HepG2 (cell line): ENCODE results near the gene PROCR. TPM values are rescaled to one million over a fixed set of nuclear protein-coding genes. Genes with fewer than 3 reads are reported as not detected.

Experiments
- ADNP ChIP-seq: sonication (generic); formaldehyde crosslinking; IDR thresholded peaks from 2 replicates; pipeline ENCODE4 v1.4.0; 2020; ENCODE audit warnings: missing genetic modification reagents
- AGO2 ChIP-seq: fragments of 200-400 bp; formaldehyde crosslinking; optimal IDR thresholded peaks from 2 replicates; pipeline ENCODE3; 2017; ENCODE audit warnings: mild to moderate bottlenecking, low read depth, low read length, moderate library complexity
- ERF ChIP-seq: IDR thresholded peaks from 2 replicates; pipeline ENCODE4 v1.6.1; 2018; ENCODE audit warnings: missing biosample characterization, missing genetic modification reagents
- HES4 ChIP-seq: sonication (generic); formaldehyde crosslinking; IDR thresholded peaks from 2 replicates; pipeline ENCODE4 v1.9.0; 2021; ENCODE audit warnings: mild to moderate bottlenecking, missing genetic modification reagents, borderline replicate concordance
- HNRNPK ChIP-seq: fragments of 200-400 bp; formaldehyde crosslinking; IDR thresholded peaks from 2 replicates; pipeline ENCODE4 v1.6.1; 2018; ENCODE audit warnings: low read length, low read depth, moderate library complexity, mild to moderate bottlenecking; ENCODE audit not compliant: poor library complexity, severe bottlenecking
- JUND ChIP-seq: sonication (generic); formaldehyde crosslinking; IDR thresholded peaks from 2 replicates; pipeline ENCODE4 v1.8.0; 2022; ENCODE audit warnings: mild to moderate bottlenecking, missing genetic modification reagents
- SALL1 ChIP-seq: sonication (generic); formaldehyde crosslinking; IDR thresholded peaks from 2 replicates; pipeline ENCODE4 v1.8.0; 2022; ENCODE audit warnings: mild to moderate bottlenecking, missing genetic modification reagents
- SCMH1 ChIP-seq: sonication (generic); formaldehyde crosslinking; IDR thresholded peaks from 2 replicates; pipeline ENCODE4 v1.9.0; 2021; ENCODE audit warnings: missing genetic modification reagents, mild to moderate bottlenecking, borderline replicate concordance
- SP1 ChIP-seq, 2 experiments: fragments of 450-650 bp in 1 of 2; sonication (generic) in 1 of 2; formaldehyde crosslinking in 1 of 2; IDR thresholded peaks; 2 replicates each; pipeline versions ENCODE4 v1.4.0 to v1.6.1; 2016 to 2020; ENCODE audit warnings: missing genetic modification reagents in 1 of 2
- TMF1 ChIP-seq: sonication (generic); formaldehyde crosslinking; IDR thresholded peaks from 2 replicates; pipeline ENCODE4 v1.8.1; 2022; ENCODE audit warnings: low read depth, missing genetic modification reagents
- XRCC5 ChIP-seq: fragments of 200-400 bp; formaldehyde crosslinking; optimal IDR thresholded peaks from 2 replicates; pipeline ENCODE3; 2017; ENCODE audit warnings: mild to moderate bottlenecking, low read length
- ZBTB7B ChIP-seq: sonication (generic); formaldehyde crosslinking; IDR thresholded peaks from 2 replicates; pipeline ENCODE4 v1.4.0; 2020; ENCODE audit warnings: missing genetic modification reagents
- ZNF180 ChIP-seq: sonication (generic); formaldehyde crosslinking; IDR thresholded peaks from 2 replicates; pipeline ENCODE4 v1.4.0; 2020; ENCODE audit warnings: low read depth, missing genetic modification reagents, borderline replicate concordance
- ZNF3 ChIP-seq: IDR thresholded peaks from 2 replicates; pipeline ENCODE4 v1.7.0; 2017; ENCODE audit warnings: inconsistent platforms
- ZNF883 ChIP-seq: sonication (generic); formaldehyde crosslinking; IDR thresholded peaks from 2 replicates; pipeline ENCODE4 v1.5.1; 2020; ENCODE audit warnings: mild to moderate bottlenecking, missing genetic modification reagents; ENCODE audit errors: not compliant biosample characterization
- polyA plus RNA-seq, 8 experiments: library from polyadenylated mRNA; depleted of rRNA in 3 of 8; stranded (reverse) in 7 of 8; unstranded in 1 of 8; fragments of >200 nt; fragmentation: Illumina TruSeq in 4 of 8; extraction: Trizol in 4 of 8; gene quantifications; 2 replicates each; pipeline versions ENCODE4 v1.2.1 to v1.2.3, GENCODE V29; 2011 to 2016; ENCODE audit warnings: low read depth in 4 of 8, missing spikeins in 1 of 8, mixed read lengths in 1 of 8; ENCODE audit not compliant: insufficient read depth in 1 of 8
- total RNA-seq, 5 experiments: library from RNA; depleted of rRNA; stranded (reverse); fragments of >200 nt; fragmentation: Illumina TruSeq; extraction: Trizol; gene quantifications; 2 replicates each; pipeline ENCODE4 v1.2.3, GENCODE V29; 2016; ENCODE audit warnings: low read depth in 1 of 5
- TF ChIP-seq, protein P1 (sequence below): sonication (generic); formaldehyde crosslinking; IDR thresholded peaks from 2 replicates; pipeline ENCODE4 v1.4.0; 2020; ENCODE audit warnings: missing genetic modification reagents
- TF ChIP-seq, protein P2 (sequence below): sonication (generic); formaldehyde crosslinking; IDR thresholded peaks from 2 replicates; pipeline ENCODE4 v1.9.0; 2021; ENCODE audit warnings: missing genetic modification reagents, borderline replicate concordance
- TF ChIP-seq, protein P3 (sequence below): sonication (generic); formaldehyde crosslinking; IDR thresholded peaks from 2 replicates; pipeline ENCODE4 v1.8.1; 2023; ENCODE audit warnings: mild to moderate bottlenecking, missing genetic modification reagents
- TF ChIP-seq, protein P4 (sequence below): sonication (generic); formaldehyde crosslinking; IDR thresholded peaks from 2 replicates; pipeline ENCODE4 v1.8.0; 2022; ENCODE audit warnings: missing genetic modification reagents, mild to moderate bottlenecking, borderline replicate concordance
- TF ChIP-seq, protein P5 (sequence below): sonication (generic); formaldehyde crosslinking; IDR thresholded peaks from 2 replicates; pipeline ENCODE4 v1.5.1; 2020; ENCODE audit warnings: mild to moderate bottlenecking, missing genetic modification reagents, moderate library complexity

Gene PROCR
- total and polyA plus RNA-seq, 2 of the 13 experiments (the other 11 are each of a cell fraction or from before 2014, with no cell fraction given): 1.4 to 1.7 TPM

DNA sequence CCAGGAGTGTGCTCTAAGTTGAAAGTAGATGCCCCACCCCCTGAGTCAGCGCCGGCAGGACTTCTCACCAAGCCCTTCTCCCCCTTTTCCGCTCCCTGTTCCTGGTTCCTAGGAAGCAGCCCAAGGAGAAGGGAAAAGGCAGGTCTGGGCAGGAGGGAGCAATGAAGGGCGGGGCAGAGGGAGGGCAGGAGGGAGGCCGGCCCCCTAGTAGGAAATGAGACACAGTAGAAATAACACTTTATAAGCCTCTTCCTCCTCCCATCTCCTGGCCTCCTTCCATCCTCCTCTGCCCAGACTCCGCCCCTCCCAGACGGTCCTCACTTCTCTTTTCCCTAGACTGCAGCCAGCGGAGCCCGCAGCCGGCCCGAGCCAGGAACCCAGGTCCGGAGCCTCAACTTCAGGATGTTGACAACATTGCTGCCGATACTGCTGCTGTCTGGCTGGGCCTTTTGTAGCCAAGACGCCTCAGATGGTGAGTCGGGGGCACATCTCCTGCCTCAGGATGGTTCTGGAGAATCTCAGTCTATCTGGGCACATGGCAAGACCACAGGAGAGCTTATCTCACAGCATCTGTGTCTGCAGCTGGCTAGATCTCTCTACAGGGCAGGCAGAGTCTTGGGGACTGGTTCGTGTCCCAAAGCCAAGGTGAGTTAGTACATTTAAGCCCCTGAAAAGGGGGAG lies at the start of gene PROCR (continued):
- TF ChIP-seq, protein P1, sequence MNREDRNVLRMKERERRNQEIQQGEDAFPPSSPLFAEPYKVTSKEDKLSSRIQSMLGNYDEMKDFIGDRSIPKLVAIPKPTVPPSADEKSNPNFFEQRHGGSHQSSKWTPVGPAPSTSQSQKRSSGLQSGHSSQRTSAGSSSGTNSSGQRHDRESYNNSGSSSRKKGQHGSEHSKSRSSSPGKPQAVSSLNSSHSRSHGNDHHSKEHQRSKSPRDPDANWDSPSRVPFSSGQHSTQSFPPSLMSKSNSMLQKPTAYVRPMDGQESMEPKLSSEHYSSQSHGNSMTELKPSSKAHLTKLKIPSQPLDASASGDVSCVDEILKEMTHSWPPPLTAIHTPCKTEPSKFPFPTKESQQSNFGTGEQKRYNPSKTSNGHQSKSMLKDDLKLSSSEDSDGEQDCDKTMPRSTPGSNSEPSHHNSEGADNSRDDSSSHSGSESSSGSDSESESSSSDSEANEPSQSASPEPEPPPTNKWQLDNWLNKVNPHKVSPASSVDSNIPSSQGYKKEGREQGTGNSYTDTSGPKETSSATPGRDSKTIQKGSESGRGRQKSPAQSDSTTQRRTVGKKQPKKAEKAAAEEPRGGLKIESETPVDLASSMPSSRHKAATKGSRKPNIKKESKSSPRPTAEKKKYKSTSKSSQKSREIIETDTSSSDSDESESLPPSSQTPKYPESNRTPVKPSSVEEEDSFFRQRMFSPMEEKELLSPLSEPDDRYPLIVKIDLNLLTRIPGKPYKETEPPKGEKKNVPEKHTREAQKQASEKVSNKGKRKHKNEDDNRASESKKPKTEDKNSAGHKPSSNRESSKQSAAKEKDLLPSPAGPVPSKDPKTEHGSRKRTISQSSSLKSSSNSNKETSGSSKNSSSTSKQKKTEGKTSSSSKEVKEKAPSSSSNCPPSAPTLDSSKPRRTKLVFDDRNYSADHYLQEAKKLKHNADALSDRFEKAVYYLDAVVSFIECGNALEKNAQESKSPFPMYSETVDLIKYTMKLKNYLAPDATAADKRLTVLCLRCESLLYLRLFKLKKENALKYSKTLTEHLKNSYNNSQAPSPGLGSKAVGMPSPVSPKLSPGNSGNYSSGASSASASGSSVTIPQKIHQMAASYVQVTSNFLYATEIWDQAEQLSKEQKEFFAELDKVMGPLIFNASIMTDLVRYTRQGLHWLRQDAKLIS: no peak
- TF ChIP-seq SCMH1 (CRISPR knock-in tag) (no peak), ADNP (CRISPR knock-in tag) (no peak), TMF1 (CRISPR knock-in tag) (no peak), ZBTB7B (CRISPR knock-in tag) (no peak), ZNF3 (no peak), SP1 (IDR thresholded peaks at IDR 0.05) (no peak), SP1 (CRISPR knock-in tag; IDR thresholded peaks at IDR 0.05) (no peak), HES4 (no peak), HNRNPK (no peak), XRCC5 (no peak), SALL1 (CRISPR knock-in tag) (0 out of 2 replicates have a peak, but pooled peaks have one; percentile 25), JUND (CRISPR knock-in tag) (no peak), ZNF180 (CRISPR knock-in tag) (no peak), ZNF883 (CRISPR knock-in tag) (no peak), AGO2 (peak; percentile 26), ERF (CRISPR knock-in tag) (no peak)
- TF ChIP-seq, protein P2, sequence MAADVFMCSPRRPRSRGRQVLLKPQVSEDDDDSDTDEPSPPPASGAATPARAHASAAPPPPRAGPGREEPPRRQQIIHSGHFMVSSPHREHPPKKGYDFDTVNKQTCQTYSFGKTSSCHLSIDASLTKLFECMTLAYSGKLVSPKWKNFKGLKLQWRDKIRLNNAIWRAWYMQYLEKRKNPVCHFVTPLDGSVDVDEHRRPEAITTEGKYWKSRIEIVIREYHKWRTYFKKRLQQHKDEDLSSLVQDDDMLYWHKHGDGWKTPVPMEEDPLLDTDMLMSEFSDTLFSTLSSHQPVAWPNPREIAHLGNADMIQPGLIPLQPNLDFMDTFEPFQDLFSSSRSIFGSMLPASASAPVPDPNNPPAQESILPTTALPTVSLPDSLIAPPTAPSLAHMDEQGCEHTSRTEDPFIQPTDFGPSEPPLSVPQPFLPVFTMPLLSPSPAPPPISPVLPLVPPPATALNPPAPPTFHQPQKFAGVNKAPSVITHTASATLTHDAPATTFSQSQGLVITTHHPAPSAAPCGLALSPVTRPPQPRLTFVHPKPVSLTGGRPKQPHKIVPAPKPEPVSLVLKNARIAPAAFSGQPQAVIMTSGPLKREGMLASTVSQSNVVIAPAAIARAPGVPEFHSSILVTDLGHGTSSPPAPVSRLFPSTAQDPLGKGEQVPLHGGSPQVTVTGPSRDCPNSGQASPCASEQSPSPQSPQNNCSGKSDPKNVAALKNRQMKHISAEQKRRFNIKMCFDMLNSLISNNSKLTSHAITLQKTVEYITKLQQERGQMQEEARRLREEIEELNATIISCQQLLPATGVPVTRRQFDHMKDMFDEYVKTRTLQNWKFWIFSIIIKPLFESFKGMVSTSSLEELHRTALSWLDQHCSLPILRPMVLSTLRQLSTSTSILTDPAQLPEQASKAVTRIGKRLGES (CRISPR knock-in tag): no peak
- TF ChIP-seq, protein P3, sequence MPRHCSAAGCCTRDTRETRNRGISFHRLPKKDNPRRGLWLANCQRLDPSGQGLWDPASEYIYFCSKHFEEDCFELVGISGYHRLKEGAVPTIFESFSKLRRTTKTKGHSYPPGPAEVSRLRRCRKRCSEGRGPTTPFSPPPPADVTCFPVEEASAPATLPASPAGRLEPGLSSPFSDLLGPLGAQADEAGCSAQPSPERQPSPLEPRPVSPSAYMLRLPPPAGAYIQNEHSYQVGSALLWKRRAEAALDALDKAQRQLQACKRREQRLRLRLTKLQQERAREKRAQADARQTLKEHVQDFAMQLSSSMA (CRISPR knock-in tag): 0 out of 2 replicates have a peak, but pooled peaks have one; percentile 35
- TF ChIP-seq, protein P4, sequence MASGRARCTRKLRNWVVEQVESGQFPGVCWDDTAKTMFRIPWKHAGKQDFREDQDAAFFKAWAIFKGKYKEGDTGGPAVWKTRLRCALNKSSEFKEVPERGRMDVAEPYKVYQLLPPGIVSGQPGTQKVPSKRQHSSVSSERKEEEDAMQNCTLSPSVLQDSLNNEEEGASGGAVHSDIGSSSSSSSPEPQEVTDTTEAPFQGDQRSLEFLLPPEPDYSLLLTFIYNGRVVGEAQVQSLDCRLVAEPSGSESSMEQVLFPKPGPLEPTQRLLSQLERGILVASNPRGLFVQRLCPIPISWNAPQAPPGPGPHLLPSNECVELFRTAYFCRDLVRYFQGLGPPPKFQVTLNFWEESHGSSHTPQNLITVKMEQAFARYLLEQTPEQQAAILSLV (CRISPR knock-in tag): no peak; the same call in 1 of the 2 replicates
- TF ChIP-seq, protein P5, sequence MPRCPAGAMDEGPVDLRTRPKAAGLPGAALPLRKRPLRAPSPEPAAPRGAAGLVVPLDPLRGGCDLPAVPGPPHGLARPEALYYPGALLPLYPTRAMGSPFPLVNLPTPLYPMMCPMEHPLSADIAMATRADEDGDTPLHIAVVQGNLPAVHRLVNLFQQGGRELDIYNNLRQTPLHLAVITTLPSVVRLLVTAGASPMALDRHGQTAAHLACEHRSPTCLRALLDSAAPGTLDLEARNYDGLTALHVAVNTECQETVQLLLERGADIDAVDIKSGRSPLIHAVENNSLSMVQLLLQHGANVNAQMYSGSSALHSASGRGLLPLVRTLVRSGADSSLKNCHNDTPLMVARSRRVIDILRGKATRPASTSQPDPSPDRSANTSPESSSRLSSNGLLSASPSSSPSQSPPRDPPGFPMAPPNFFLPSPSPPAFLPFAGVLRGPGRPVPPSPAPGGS (CRISPR knock-in tag): no peak
